Measurements from ENCODE around the gene TCF23. TPM values are rescaled to one million over a fixed set of nuclear protein-coding genes. Genes with fewer than 3 reads are reported as not detected.

Gene TCF23
- total RNA-seq, 1 experiment from 2014 or later, result not detected

DNA sequence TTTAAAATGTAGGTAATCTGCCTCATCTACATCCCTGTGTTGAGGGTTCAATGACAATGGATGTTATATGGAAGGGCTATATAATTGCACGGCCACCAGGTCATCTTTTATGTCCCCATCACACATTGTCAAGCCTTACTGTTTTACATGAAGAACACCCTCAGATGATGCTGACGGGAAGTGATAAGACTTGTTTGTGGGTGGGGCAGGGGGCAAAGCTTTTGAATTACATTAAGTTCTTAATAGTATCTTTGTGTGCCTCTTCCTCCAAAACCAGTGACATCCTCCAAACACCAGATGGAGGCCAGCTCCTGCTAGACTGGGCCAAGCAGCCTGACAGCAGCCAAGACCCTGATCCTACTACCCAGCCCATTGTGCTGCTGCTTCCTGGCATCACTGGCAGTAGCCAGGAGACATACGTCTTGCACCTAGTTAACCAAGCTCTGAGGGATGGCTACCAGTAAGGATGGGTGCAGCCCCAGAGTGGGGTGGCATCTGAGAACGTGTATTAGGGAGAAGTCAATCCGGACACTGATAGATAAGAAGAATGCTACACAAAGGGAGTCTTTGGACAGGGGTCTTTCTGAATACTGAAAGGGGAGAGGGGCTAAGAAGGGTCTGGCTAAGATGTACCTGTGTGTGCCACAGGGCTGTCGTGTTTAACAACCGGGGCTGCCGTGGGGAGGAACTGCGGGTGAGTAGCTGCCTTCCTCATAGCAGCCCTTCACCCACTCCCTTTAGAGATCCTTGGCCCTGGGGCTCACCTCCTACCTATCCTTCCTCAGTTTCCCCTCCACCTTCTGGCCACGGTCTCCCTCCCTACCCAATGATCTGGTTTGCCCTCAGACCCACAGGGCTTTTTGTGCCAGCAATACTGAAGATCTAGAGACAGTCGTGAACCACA lies 19.9 kb upstream of the TCF23 start:
- POLR2A ChIA-PET (ENCODE audit: low non-redundant PET), result no interaction called here

DNA sequence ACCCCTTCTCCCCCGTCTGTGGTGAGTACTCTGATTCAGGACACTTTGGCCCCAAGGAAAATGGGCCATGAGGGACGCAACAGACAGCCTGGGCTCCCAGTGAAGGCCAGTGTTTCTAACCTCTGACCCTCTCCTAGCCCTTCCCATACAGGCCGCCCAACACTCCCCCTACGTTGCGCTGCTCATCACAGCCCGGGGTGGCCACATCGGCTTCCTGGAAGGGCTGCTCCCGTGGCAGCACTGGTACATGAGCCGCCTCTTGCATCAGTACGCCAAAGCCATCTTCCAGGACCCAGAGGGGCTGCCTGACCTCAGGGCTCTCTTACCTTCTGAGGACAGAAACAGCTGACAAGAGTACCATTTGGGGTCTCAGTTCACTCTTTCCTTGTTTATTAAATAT lies 18.4 kb upstream of the TCF23 start:
- Histone ChIP-seq H3K9me3 (ENCODE audit: low read depth, low read length, poor library complexity, severe bottlenecking) (no peaks in the 10 kb centered on the region), H3K36me3 (ENCODE audit: insufficient read depth, low read length, poor library complexity, severe bottlenecking) (peaks cover 29% of the 10 kb centered on the region), H3K27ac (ENCODE audit: low read depth, low read length, poor library complexity, severe bottlenecking) (no peak overlapping the region), H3K4me1 (ENCODE audit: insufficient read depth, low read length, poor library complexity, severe bottlenecking) (peaks cover 13% of the 10 kb centered on the region), H3K4me3 (ENCODE audit: low read depth, low read length, poor library complexity, severe bottlenecking) (no peak overlapping the region), H3K27me3 (replicated peaks; ENCODE audit: insufficient read depth, low read depth, low read length, poor library complexity) (no peaks in the 10 kb centered on the region)
- no peak for TF ChIP-seq EZH2 (IDR thresholded peaks at IDR 0.05; ENCODE audit: borderline replicate concordance, low read depth, low read length, poor library complexity, severe bottlenecking)
- TF ChIP-seq, protein P1, sequence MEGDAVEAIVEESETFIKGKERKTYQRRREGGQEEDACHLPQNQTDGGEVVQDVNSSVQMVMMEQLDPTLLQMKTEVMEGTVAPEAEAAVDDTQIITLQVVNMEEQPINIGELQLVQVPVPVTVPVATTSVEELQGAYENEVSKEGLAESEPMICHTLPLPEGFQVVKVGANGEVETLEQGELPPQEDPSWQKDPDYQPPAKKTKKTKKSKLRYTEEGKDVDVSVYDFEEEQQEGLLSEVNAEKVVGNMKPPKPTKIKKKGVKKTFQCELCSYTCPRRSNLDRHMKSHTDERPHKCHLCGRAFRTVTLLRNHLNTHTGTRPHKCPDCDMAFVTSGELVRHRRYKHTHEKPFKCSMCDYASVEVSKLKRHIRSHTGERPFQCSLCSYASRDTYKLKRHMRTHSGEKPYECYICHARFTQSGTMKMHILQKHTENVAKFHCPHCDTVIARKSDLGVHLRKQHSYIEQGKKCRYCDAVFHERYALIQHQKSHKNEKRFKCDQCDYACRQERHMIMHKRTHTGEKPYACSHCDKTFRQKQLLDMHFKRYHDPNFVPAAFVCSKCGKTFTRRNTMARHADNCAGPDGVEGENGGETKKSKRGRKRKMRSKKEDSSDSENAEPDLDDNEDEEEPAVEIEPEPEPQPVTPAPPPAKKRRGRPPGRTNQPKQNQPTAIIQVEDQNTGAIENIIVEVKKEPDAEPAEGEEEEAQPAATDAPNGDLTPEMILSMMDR (conservative IDR thresholded peaks at IDR 0.05; ENCODE audit: low read depth, low read length), result no peak
- intact Hi-C loops (cut with micrococcal nuclease; ENCODE audit: unreplicated experiment), result no loop called here
- no TSS peak for BruUV-seq (replicated peaks)
- no peak for DNase-seq (ENCODE audit: low spot score)
- ChIA-PET POLR2A (ENCODE audit: low non-redundant PET) (no interaction called here), CTCF (no interaction called here)

More for the DNA sequence above, 19.9 kb upstream of the TCF23 start:
- peaks cover 28% of the 10 kb centered on the region for H3K4me1 ChIP-seq (ENCODE audit: insufficient read depth, low read length, poor library complexity, severe bottlenecking)
- H3K4me3 ChIP-seq (ENCODE audit: low read depth, low read length, poor library complexity, severe bottlenecking), result no peak overlapping the region
- TF ChIP-seq, protein P1 (conservative IDR thresholded peaks at IDR 0.05; ENCODE audit: low read depth, low read length), result no peak
- TF ChIP-seq EZH2 (IDR thresholded peaks at IDR 0.05; ENCODE audit: borderline replicate concordance, low read depth, low read length, poor library complexity, severe bottlenecking), result no peak
- H3K27ac ChIP-seq (ENCODE audit: low read depth, low read length, poor library complexity, severe bottlenecking), result no peak overlapping the region
- DNase-seq (ENCODE audit: low spot score), result no peak
- no TSS peak for BruUV-seq (replicated peaks)
- no peaks in the 10 kb centered on the region for H3K9me3 ChIP-seq (ENCODE audit: low read depth, low read length, poor library complexity, severe bottlenecking)
- CTCF ChIA-PET, result no interaction called here
- intact Hi-C loops (cut with micrococcal nuclease; ENCODE audit: unreplicated experiment), result no loop called here
- H3K27me3 ChIP-seq (replicated peaks; ENCODE audit: insufficient read depth, low read depth, low read length, poor library complexity), result no peaks in the 10 kb centered on the region
- H3K36me3 ChIP-seq (ENCODE audit: insufficient read depth, low read length, poor library complexity, severe bottlenecking), result peaks cover 29% of the 10 kb centered on the region

DNA sequence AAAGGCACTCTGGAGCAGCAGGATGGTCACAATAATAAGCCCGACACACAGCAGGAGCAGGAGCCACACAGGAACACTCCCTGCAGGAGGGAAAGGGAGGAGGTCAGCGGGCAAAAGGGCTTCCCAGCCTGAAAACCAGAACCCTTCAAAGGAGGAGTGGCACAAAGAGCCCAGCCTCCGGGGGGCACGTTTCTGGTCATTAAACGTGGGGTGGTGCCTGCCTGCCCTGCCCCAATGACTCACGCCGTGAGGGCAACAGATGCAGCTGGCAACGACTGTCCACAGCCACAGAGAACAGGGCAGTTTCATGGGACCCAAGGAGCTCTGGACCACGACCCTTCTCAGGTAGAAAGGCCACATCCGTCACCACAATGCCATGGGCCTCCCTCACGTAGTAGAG lies 17.4 kb upstream of the TCF23 start:
- ChIA-PET CTCF (no interaction called here), POLR2A (ENCODE audit: low non-redundant PET) (no interaction called here)
- H3K36me3 ChIP-seq (ENCODE audit: insufficient read depth, low read length, poor library complexity, severe bottlenecking), result peaks cover 29% of the 10 kb centered on the region
- H3K27ac ChIP-seq (ENCODE audit: low read depth, low read length, poor library complexity, severe bottlenecking), result no peak overlapping the region
- H3K4me3 ChIP-seq (ENCODE audit: low read depth, low read length, poor library complexity, severe bottlenecking), result no peak overlapping the region
- no peaks in the 10 kb centered on the region for H3K27me3 ChIP-seq (replicated peaks; ENCODE audit: insufficient read depth, low read depth, low read length, poor library complexity)
- H3K4me1 ChIP-seq (ENCODE audit: insufficient read depth, low read length, poor library complexity, severe bottlenecking), result peaks cover 7% of the 10 kb centered on the region
- TF ChIP-seq, protein P1 (conservative IDR thresholded peaks at IDR 0.05; ENCODE audit: low read depth, low read length), result no peak
- TF ChIP-seq EZH2 (IDR thresholded peaks at IDR 0.05; ENCODE audit: borderline replicate concordance, low read depth, low read length, poor library complexity, severe bottlenecking), result no peak
- DNase-seq (ENCODE audit: low spot score), result no peak
- no TSS peak for BruUV-seq (replicated peaks)
- H3K9me3 ChIP-seq (ENCODE audit: low read depth, low read length, poor library complexity, severe bottlenecking), result no peaks in the 10 kb centered on the region
- intact Hi-C loops (cut with micrococcal nuclease; ENCODE audit: unreplicated experiment), result no loop called here

Data from A673 (cell line).